ENCODE data around the gene IL5RA.

The IL5RA gene

DNA sequence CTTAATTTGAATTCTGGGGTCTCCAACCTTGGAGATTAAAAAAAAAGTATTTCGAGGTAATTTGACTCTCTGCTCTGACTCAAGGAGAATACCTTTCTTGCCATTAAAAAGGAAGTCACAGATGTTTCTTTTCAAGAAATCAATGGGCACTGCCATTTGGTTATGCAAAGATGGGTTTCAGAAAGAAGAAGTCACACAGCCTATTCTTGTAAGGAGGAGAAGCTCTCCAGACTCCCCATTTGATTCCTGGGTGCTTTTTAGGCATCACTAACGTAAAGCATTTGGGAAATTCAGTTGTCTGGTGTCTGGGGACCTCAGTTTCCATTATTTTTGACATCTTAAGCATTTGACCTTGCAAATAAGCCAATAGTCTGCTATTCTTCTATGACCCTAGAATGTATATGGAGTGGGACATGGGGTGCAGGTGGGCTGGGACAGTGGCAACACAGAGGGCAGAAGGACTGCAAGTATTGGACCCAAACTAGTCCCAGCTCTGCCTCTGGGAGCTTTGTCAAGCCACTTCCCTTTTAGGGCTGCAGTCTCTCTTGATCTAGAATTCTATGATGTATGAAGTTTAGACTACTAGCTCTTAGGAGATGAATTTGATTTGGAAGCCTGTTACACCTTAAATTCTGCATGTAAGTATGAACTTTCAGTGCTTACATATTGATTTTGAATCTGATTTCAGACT, 27.8 kb downstream of the IL5RA start:
- H3K4me3 ChIP-seq (ENCODE audit: low read length) = no peak overlapping the region
- no peak overlapping the region for H3K9ac ChIP-seq (ENCODE audit: low read length)
- H3K36me3 ChIP-seq (ENCODE audit: control insufficient read depth, insufficient read depth, low read length, severe bottlenecking) = no peaks in the 10 kb centered on the region
- H3K9me3 ChIP-seq (ENCODE audit: control insufficient read depth, low read length) = no peaks in the 10 kb centered on the region
- H3K27me3 ChIP-seq (replicated peaks; ENCODE audit: control insufficient read depth, insufficient read depth, low read length) = no peaks in the 10 kb centered on the region
- no peaks in the 10 kb centered on the region for H3K4me1 ChIP-seq (ENCODE audit: control insufficient read depth, insufficient read depth, low read length)
- no peak for DNase-seq (ENCODE audit: low read depth)

DNA sequence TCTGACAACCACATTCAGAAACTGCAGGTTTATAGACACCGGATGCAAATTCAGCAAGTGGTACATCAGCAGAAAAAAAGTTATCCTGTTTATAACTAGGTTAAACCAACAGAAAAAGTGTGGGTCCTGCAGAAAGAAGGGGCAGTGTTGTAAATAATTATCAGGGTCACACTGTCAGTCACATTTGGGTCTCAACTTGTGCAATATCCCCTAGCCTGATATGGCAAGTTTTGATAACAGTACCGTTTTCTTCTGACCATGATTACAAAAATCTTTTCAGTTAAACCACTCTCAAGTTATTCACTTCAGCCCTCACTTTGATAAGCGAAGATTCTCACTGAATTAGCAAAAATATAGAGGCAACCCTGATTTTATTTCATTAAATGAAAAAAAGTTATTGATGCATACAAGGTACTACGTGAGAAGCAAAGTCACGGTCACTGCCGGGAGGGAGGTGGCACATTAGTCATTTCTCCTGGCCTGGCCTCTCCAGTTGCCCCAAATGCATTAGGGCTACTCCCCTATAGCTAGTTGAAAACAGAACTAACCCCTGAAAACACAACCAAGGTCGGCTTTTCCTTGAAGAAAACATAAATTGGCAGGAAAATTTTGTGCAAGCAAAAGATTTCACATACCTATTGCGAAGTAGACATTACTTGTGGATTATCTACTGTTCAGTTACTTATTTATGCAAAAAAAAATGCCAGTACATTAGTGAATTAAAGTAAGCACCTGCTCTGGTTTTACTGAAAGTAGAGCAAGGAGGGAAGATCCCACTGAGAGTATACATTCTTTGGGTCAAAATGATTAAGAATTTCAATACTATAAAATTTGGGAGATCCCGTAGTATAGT, 28.6 kb downstream of the IL5RA start:
- Histone ChIP-seq H3K4me1 (ENCODE audit: control insufficient read depth, insufficient read depth, low read length) (no peaks in the 10 kb centered on the region), H3K9ac (ENCODE audit: low read length) (no peak overlapping the region), H3K4me3 (ENCODE audit: low read length) (no peak overlapping the region), H3K36me3 (ENCODE audit: control insufficient read depth, insufficient read depth, low read length, severe bottlenecking) (no peaks in the 10 kb centered on the region), H3K27me3 (replicated peaks; ENCODE audit: control insufficient read depth, insufficient read depth, low read length) (no peaks in the 10 kb centered on the region), H3K9me3 (ENCODE audit: control insufficient read depth, low read length) (no peaks in the 10 kb centered on the region)
- DNase-seq (ENCODE audit: low read depth) = no peak

DNA sequence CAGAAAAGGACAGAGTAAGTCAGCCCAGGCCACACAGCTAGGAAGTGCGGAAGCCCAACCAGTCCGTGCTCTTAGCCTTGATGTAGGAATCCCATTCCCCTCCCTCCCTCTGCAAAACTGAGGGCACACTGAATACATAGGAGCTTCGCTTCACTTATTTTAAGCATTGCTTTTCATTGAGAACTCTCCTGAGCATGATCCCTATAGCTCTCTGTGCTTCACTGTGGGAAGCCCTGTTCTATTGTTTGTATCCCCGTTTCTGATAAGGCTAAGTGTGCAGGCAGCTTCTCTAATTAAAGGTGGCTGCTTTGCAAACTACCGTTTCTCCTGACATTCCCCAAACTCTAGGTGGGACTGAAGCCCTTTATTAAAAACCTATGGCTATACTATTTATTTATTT, 29.9 kb downstream of the IL5RA start:
- Histone ChIP-seq H3K9ac (ENCODE audit: low read length) (no peak overlapping the region), H3K27me3 (replicated peaks; ENCODE audit: control insufficient read depth, insufficient read depth, low read length) (no peaks in the 10 kb centered on the region), H3K4me1 (ENCODE audit: control insufficient read depth, insufficient read depth, low read length) (no peaks in the 10 kb centered on the region), H3K36me3 (ENCODE audit: control insufficient read depth, insufficient read depth, low read length, severe bottlenecking) (no peaks in the 10 kb centered on the region), H3K4me3 (ENCODE audit: low read length) (no peak overlapping the region), H3K9me3 (ENCODE audit: control insufficient read depth, low read length) (no peaks in the 10 kb centered on the region)
- no peak for DNase-seq (ENCODE audit: low read depth)

DNA sequence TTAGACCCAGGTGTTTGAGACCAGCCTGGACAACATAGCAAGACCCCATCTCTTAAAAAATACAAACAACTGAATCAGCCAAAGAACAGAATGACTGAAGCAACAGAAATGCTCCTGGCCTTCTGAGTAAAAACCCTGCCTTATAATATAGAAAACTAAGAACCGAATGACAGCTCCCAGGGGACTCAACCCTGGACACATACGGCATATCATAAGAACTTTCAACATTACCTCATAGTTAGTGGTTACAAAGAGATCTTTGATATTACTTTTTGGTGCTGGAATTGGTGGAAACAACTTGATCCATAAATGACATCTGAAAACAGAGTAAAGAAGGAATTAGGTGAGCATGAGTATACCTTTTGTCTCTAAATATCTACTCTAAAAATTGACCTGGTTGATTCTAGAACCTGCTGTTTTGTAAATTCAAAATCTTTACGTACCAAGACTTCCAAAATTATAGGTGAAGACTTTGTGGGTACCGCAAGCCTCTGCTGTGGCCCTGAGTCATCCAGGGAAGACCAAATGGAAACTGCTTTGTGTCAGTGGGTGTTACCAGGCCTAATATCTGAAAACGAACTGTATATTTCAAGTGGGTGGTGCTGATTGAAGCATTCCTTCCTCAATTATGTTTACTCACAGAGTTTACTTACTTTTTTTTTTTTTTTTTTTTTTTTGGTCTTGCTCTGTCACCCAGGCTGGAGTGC, 35.5 kb downstream of the IL5RA start:
- Histone ChIP-seq H3K36me3 (ENCODE audit: control insufficient read depth, insufficient read depth, low read length, severe bottlenecking) (no peaks in the 10 kb centered on the region), H3K4me1 (ENCODE audit: control insufficient read depth, insufficient read depth, low read length) (no peaks in the 10 kb centered on the region), H3K9ac (ENCODE audit: low read length) (no peak overlapping the region), H3K4me3 (ENCODE audit: low read length) (no peak overlapping the region), H3K9me3 (ENCODE audit: control insufficient read depth, low read length) (no peaks in the 10 kb centered on the region), H3K27me3 (replicated peaks; ENCODE audit: control insufficient read depth, insufficient read depth, low read length) (no peaks in the 10 kb centered on the region)
- DNase-seq (ENCODE audit: low read depth) = no peak

DNA sequence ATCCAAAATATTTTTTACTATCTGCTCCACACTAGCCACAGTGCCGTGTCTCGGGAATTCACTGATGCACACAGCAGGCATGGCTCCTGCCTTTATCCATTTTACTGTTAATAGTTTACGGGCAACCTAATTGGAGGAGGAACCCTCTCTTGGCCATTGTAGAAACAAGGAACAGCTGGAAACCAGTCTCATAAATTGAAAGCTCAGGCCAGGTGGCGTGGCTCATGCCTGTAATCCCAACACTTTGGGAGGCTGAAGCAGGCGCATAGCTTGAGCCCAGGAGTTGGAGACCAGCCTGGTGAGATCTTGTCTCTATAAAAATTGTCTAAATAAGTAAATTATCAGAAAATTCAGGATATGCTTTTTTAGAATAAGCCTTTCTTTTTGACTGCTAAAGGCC, 39.0 kb downstream of the IL5RA start:
- Histone ChIP-seq H3K36me3 (ENCODE audit: control insufficient read depth, insufficient read depth, low read length, severe bottlenecking) (no peaks in the 10 kb centered on the region), H3K4me3 (ENCODE audit: low read length) (no peak overlapping the region), H3K9me3 (ENCODE audit: control insufficient read depth, low read length) (no peaks in the 10 kb centered on the region), H3K27me3 (replicated peaks; ENCODE audit: control insufficient read depth, insufficient read depth, low read length) (no peaks in the 10 kb centered on the region), H3K9ac (ENCODE audit: low read length) (no peak overlapping the region), H3K4me1 (ENCODE audit: control insufficient read depth, insufficient read depth, low read length) (no peaks in the 10 kb centered on the region)
- DNase-seq (ENCODE audit: low read depth) = no peak

DNA sequence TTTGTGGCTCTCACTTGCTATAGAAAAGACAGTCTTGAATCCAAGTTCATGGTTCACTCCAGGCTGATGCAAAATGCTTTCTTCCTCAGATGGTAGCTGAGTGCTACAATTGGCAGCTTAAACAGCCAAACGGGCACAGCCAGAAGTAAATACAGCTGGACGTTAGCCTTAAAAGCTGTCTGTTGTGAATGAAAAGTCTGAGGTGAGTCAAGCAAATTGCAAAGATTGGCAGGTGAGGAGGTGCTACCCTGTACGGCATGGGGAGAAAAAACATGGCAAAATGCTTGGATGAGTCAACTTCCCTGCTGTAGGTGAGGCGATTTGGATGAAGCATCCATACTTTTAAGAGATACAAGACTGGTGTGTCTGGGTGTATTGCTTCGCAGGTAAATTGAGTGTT, 40.5 kb downstream of the IL5RA start:
- H3K4me1 ChIP-seq (ENCODE audit: control insufficient read depth, insufficient read depth, low read length) = no peaks in the 10 kb centered on the region
- no peaks in the 10 kb centered on the region for H3K27me3 ChIP-seq (replicated peaks; ENCODE audit: control insufficient read depth, insufficient read depth, low read length)
- no peaks in the 10 kb centered on the region for H3K9me3 ChIP-seq (ENCODE audit: control insufficient read depth, low read length)
- H3K9ac ChIP-seq (ENCODE audit: low read length) = no peak overlapping the region
- no peaks in the 10 kb centered on the region for H3K36me3 ChIP-seq (ENCODE audit: control insufficient read depth, insufficient read depth, low read length, severe bottlenecking)
- no peak for DNase-seq (ENCODE audit: low read depth)
- H3K4me3 ChIP-seq (ENCODE audit: low read length) = no peak overlapping the region

DNA sequence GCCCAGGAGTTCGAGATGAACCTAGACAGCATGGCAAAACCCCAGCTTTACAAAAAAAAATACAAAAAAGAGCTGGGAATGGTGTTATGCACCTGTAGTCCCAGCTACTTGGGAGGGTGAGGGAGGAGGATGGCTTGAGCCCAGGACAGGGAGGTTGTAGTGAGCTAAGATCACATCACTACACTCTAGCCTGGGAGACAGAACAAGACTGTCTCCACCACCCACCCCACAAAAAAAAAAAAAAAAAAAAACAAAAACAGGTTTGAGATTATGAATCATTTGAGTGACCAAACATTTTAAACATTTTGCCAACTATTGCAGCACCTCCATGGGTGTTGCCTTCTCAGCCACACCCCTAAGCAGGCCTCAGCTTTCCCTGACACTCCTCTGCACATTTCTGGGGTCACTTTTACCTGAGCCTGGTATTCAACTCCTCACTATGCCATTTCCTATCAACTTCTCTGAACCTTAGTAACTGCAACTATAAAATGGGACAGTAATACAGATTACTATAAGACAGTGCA, 41.8 kb downstream of the IL5RA start:
- H3K27me3 ChIP-seq (replicated peaks; ENCODE audit: control insufficient read depth, insufficient read depth, low read length) = no peaks in the 10 kb centered on the region
- DNase-seq (ENCODE audit: low read depth) = no peak
- no peaks in the 10 kb centered on the region for H3K9me3 ChIP-seq (ENCODE audit: control insufficient read depth, low read length)
- no peaks in the 10 kb centered on the region for H3K36me3 ChIP-seq (ENCODE audit: control insufficient read depth, insufficient read depth, low read length, severe bottlenecking)
- H3K4me1 ChIP-seq (ENCODE audit: control insufficient read depth, insufficient read depth, low read length) = no peaks in the 10 kb centered on the region
- no peak overlapping the region for H3K9ac ChIP-seq (ENCODE audit: low read length)
- H3K4me3 ChIP-seq (ENCODE audit: low read length) = no peak overlapping the region

DNA sequence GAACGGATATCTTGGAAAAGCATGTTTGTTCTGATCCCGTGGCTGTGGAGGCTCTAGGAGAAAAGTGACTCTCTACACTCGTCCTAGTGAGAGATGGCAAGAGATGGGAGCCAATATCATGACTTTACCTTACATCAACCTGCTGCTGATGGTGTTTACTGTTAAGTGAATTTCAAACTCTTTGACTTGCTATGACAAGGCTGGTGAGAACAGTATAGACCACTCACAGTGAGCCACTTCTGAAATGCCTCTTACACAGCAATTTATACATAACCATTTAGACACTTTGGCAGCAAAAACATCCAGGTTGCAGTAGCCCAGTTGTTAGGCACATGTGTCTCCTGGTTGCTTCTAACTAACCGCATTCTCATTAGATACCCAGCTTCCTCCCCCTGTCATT, 43.3 kb downstream of the IL5RA start:
- Histone ChIP-seq H3K27me3 (replicated peaks; ENCODE audit: control insufficient read depth, insufficient read depth, low read length) (no peaks in the 10 kb centered on the region), H3K4me3 (ENCODE audit: low read length) (no peak overlapping the region), H3K9ac (ENCODE audit: low read length) (no peak overlapping the region), H3K4me1 (ENCODE audit: control insufficient read depth, insufficient read depth, low read length) (no peaks in the 10 kb centered on the region), H3K9me3 (ENCODE audit: control insufficient read depth, low read length) (no peaks in the 10 kb centered on the region), H3K36me3 (ENCODE audit: control insufficient read depth, insufficient read depth, low read length, severe bottlenecking) (no peaks in the 10 kb centered on the region)
- DNase-seq (ENCODE audit: low read depth) = no peak

DNA sequence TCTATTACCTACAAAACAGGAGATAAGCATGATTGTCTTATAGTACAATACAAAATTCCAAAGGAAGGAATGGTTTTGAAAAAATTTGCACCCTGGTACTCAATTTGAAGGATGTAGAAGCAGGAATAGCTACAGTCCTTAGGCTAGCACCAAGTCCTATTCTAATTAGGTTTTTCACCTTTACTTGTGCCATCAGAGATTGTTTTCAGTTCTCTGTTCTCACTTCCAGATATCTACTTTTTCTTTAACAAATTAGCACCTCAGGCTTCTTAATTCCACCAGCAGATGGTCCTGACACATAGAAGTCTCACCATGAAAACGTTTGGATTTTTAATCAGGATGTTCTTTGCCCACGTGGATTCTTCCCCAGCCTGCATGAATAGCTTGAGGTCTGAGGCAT, 43.8 kb downstream of the IL5RA start:
- Histone ChIP-seq H3K27me3 (replicated peaks; ENCODE audit: control insufficient read depth, insufficient read depth, low read length) (no peaks in the 10 kb centered on the region), H3K4me1 (ENCODE audit: control insufficient read depth, insufficient read depth, low read length) (no peaks in the 10 kb centered on the region), H3K4me3 (ENCODE audit: low read length) (no peak overlapping the region), H3K36me3 (ENCODE audit: control insufficient read depth, insufficient read depth, low read length, severe bottlenecking) (no peaks in the 10 kb centered on the region), H3K9ac (ENCODE audit: low read length) (no peak overlapping the region), H3K9me3 (ENCODE audit: control insufficient read depth, low read length) (no peaks in the 10 kb centered on the region)
- no peak for DNase-seq (ENCODE audit: low read depth)

DNA sequence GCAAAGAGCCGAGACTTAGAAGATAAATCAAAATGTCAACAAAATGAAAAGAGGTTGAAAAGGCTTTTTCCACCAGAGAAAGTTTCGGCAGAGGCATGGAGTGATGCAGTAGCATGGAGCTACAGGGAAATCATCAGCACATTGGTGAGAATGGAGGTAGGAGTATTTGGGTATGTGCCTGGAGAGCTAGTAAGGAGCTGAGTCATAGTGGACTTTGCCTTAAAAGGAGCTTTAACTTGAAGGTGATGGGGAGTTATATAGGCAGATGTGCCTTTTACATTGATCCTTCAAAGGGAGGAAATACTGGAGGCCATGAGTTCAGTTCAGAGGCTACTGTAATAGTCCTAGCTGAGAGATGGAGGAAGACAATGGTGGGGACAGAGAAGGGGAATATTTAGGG, 44.3 kb downstream of the IL5RA start:
- DNase-seq (ENCODE audit: low read depth) = no peak
- H3K4me3 ChIP-seq (ENCODE audit: low read length) = no peak overlapping the region
- no peaks in the 10 kb centered on the region for H3K9me3 ChIP-seq (ENCODE audit: control insufficient read depth, low read length)
- H3K36me3 ChIP-seq (ENCODE audit: control insufficient read depth, insufficient read depth, low read length, severe bottlenecking) = no peaks in the 10 kb centered on the region
- H3K4me1 ChIP-seq (ENCODE audit: control insufficient read depth, insufficient read depth, low read length) = no peaks in the 10 kb centered on the region
- no peak overlapping the region for H3K9ac ChIP-seq (ENCODE audit: low read length)
- H3K27me3 ChIP-seq (replicated peaks; ENCODE audit: control insufficient read depth, insufficient read depth, low read length) = no peaks in the 10 kb centered on the region

DNA sequence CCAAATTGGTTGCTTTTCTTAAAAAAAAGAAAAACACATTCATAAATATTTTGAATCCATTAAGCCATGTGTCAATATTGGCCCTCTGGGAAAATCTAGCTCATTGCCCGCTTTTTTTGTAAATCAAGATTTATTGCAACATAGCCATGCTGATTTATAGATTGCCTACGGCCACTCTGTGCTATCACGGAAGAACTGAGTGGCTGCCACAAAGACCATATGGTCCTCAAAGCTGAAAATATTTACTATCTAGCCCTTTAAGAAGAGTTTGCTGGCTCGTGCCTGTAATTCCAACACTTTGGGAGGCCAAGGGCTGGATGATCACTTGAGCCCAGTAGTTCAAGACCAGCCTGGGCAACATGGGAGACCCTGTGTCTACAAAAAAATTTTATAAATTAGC, 45.9 kb downstream of the IL5RA start:
- no peak for DNase-seq (ENCODE audit: low read depth)
- Histone ChIP-seq H3K9ac (ENCODE audit: low read length) (no peak overlapping the region), H3K27me3 (replicated peaks; ENCODE audit: control insufficient read depth, insufficient read depth, low read length) (no peaks in the 10 kb centered on the region), H3K36me3 (ENCODE audit: control insufficient read depth, insufficient read depth, low read length, severe bottlenecking) (no peaks in the 10 kb centered on the region), H3K9me3 (ENCODE audit: control insufficient read depth, low read length) (no peaks in the 10 kb centered on the region), H3K4me3 (ENCODE audit: low read length) (no peak overlapping the region), H3K4me1 (ENCODE audit: control insufficient read depth, insufficient read depth, low read length) (no peaks in the 10 kb centered on the region)

Measured in adipocyte (in vitro differentiated cells).